T-helper 1 cell (primary cell): ENCODE data around the gene MYADM.
"Not testable (repeated sequence)": the region's sequence is repeated elsewhere in the genome, so short reads cannot be mapped to it uniquely, and the experiment has no call there.

Experiments used
- DNase-seq, 5 donors: peaks; one replicate each; pipeline ENCODE4 v3.0.0-alpha.2; 2012 to 2020

MYADM gene

DNA sequence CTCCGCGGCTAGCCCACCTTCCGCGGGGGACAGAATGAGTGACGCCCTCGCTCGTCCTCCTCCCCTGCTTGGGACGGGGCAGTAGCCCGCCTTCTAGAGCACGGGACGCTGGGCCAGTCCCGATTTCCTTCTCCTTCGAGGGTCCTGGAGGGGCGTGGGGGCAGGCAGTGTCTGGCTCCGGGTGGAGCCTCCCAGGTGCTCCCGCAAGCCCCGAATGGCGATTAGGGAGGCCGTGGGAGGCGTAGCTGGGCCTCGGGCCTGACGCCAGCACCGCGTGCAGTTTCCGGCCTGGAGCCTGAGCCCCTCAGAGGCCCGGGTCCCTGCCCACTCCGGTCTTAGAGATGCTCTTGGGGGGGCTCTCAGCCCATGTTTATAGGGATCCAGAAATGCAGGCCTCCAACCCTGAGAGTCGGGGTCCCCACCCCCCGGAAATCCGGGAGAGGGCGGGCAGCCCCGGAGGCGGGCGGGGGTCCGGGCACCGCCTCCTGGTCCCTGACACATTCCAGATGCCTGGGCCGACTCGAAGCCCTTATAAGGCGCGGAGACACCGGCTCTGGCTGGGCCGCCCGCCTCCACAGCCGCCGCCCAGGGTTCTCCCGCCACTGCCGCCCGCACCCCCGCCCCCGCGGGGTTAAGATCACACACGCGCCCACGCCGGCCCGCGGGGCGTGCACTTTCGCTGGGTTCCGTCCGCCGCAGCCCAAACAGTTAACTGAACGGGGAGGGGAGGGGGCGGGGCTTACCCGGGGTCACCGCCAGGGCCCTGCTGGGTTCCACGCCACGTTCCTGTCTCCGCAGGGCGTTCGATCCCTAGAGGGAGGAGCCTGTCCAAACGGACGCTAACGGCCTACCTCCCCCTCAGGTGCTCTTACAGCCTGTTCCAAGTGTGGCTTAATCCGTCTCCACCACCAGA, 1.5 kb downstream of the MYADM start:
- DNase-seq: peak; percentile 85 to 93 (median 87)

DNA sequence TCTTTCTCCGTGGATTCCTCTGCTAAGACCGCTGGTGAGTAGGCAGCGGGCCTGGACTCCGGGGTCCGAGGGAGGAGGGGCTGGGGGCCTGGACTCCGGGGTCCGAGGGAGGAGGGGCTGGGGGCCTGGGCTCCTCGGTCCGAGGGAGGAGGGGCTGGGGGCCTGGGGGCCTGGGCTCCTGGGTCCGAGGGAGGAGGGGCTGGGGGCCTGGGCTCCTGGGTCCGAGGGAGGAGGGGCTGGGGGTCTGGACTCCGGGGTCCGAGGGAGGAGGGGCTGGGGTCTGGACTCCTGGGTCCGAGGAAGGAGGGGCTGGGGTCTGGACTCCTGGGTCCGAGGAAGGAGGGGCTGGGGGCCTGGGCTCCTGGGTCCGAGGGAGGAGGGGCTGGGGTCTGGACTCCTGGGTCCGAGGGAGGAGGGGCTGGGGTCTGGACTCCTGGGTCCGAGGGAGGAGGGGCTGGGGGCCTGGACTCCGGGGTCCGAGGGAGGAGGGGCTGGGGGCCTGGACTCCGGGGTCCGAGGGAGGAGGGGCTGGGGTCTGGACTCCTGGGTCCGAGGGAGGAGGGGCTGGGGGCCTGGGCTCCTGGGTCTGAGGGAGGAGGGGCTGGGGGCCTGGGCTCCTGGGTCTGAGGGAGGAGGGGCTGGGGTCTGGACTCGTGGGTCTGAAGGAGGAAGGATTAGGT, 2.3 kb downstream of the MYADM start:
- DNase-seq: not testable (repeated sequence)

DNA sequence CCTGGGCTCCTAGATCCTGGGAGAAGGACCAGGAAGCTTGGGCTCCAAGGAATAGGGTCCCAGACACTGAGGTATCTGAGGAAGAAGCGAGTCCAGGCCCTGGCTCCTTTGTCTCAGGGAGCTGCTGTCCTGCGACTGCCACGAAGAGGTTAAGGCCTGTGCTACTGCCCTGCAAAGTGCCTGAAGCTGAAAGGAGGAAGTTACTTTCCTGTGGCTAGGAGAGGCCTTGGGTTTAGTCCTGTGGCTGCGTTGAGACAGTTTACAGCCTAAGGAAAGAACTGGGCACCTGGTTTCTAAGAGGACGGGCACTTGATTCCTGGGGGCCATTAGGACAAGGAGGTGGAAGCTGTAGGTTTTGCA, 2.8 kb downstream of the MYADM start:
- DNase-seq: no peak

DNA sequence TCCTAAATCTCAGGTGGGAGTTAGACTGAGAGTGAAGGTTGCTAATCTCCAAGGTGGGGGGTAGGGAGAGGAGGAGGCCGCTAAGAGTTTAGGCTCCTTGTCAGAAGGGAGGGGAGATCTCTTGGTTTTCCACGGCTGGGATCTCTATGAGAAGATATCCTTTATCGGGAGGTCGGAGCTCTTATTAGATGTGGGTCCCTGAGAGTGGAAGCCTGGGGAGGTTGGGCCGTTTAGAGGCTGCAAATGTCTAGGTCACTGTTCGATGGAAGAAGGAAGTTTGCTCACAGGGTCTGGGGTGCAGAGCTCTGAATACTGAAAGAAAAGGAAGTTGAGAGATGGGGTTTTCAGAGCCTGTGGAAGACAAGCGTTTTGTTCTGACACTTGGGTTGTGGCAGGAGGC, 3.8 kb downstream of the MYADM start:
- DNase-seq: no peak

DNA sequence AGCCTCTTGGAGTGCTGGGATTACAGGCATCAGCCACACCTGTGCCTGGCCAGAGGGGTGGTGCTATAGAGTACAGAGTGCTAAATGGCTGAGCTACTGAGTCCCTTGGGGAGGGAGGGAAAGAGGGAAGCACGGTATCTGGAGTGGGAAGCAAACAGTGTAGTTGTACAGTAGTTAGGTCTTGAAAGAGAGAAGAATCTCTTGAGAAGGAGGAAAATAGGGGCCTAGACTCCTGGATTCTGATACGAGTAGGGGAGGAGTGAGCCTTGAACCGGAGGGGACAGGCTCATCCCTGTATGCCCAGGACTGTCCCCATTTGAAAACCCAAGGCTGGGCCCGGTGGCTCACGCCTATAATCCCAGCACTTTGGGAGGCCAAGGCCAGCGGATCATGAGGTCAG, 5.1 kb downstream of the MYADM start:
- no peak for DNase-seq

DNA sequence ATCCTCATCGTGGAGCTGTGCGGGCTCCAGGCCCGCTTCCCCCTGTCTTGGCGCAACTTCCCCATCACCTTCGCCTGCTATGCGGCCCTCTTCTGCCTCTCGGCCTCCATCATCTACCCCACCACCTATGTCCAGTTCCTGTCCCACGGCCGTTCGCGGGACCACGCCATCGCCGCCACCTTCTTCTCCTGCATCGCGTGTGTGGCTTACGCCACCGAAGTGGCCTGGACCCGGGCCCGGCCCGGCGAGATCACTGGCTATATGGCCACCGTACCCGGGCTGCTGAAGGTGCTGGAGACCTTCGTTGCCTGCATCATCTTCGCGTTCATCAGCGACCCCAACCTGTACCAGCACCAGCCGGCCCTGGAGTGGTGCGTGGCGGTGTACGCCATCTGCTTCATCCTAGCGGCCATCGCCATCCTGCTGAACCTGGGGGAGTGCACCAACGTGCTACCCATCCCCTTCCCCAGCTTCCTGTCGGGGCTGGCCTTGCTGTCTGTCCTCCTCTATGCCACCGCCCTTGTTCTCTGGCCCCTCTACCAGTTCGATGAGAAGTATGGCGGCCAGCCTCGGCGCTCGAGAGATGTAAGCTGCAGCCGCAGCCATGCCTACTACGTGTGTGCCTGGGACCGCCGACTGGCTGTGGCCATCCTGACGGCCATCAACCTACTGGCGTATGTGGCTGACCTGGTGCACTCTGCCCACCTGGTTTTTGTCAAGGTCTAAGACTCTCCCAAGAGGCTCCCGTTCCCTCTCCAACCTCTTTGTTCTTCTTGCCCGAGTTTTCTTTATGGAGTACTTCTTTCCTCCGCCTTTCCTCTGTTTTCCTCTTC, 6.3 kb downstream of the MYADM start:
- no peak for DNase-seq

DNA sequence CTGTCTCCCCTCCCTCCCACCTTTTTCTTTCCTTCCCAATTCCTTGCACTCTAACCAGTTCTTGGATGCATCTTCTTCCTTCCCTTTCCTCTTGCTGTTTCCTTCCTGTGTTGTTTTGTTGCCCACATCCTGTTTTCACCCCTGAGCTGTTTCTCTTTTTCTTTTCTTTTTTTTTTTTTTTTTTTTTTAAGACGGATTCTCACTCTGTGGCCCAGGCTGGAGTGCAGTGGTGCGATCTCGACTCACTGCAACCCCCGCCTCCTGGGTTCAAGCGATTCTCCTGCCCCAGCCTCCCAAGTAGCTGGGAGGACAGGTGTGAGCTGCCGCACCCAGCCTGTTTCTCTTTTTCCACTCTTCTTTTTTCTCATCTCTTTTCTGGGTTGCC, 6.9 kb downstream of the MYADM start:
- peak in 1 of 5 donors; percentile 52 for DNase-seq

DNA sequence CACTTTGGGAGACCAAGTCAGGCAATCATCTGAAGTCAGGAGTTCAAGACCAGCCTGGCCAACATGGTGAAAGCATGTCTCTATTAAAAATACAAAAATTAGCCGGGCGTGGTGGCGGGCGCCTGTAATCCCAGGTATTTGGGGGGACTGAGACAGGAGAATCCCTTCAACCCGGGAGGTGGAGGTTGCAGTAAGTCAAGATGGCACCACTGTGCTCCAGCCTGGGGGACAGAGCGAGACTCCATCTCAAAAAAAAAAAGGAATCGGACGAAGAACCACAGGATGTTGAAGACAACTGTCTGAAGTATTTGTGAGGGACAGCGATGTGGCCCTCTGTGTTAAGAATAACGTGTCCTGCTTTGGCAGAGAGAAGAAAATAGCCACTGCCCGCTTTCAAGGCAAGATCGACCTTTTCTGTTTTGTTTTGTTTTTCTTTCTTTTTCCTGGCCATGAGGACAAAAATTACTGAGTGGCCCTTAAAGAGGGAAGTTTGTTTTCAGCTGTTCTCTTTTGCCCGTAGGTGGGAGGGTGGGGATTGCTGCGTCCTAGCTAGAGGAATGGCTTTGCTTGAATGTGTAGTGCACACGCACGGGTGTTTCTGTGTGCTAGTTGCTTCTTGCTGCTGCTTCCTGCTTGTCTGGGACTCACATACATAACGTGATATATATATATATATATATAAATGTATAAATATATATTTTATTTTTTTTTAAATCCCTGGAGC, 8.1 kb downstream of the MYADM start:
- DNase-seq: no peak

DNA sequence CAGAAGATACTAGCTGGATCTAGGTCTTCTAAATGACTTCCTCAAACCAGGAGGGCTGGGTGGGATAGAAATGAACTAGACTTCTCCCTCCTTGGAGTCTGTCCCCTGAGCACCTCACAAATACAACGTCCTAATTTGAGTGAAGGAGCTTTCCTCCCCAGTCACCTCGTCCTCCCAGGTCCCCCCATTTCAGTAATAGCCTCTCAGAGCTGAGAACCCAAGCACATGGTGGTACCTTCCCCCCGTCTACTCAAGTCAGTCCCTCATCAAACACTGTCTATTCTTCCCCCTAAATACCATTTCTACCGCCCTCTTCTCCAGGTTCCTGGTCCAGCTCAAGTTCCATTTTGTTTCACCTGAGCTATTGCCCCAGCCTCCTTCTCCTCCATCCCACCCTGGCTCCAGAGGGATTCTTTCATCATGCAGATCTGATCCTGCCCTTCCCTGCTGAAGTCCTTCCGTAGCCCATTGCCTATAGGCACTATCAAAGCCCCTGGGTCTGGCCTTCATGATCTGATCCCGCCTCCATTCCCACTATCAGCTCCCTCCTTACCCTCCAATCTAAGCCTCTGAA, 9.1 kb downstream of the MYADM start:
- DNase-seq: no peak

DNA sequence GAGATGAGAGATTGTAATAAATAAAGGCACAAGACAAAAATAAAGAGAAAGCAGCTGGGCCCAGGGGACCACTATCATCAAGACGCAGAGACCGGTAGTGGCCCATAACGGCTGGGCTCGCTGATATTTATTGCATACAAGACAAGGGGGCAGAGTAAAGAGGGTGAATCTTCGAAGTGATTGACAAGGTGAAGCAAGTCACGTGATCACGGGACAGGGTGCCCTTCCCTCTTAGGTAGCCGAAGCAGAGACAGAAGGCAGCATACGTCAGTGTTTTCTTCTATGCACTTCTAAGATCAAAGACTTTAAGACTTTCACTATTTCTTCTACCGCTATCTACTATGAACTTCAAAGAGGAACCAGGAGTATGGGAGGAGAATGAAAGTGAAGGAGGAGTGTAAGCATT, 9.7 kb downstream of the MYADM start:
- DNase-seq: peak in 4 of 5 donors; percentile 48 to 51 (median 49)

DNA sequence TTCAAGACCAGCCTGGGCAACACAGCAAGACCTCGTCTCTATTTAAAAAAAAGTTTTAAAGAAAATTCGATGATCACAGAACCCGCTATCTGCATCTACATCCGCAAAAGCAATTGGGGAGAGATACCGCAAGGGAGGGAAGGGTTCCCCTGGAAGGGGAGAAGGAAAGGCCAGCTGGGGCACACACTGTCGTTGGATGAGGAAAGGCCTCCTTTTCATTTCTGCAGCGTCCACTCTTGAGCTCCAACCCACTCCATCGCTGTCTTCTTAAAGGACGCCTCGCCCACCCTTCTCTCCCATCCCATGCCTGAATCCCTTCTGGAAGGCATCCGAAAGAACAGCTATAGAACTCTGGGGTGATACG, 11.1 kb downstream of the MYADM start:
- DNase-seq: no peak

DNA sequence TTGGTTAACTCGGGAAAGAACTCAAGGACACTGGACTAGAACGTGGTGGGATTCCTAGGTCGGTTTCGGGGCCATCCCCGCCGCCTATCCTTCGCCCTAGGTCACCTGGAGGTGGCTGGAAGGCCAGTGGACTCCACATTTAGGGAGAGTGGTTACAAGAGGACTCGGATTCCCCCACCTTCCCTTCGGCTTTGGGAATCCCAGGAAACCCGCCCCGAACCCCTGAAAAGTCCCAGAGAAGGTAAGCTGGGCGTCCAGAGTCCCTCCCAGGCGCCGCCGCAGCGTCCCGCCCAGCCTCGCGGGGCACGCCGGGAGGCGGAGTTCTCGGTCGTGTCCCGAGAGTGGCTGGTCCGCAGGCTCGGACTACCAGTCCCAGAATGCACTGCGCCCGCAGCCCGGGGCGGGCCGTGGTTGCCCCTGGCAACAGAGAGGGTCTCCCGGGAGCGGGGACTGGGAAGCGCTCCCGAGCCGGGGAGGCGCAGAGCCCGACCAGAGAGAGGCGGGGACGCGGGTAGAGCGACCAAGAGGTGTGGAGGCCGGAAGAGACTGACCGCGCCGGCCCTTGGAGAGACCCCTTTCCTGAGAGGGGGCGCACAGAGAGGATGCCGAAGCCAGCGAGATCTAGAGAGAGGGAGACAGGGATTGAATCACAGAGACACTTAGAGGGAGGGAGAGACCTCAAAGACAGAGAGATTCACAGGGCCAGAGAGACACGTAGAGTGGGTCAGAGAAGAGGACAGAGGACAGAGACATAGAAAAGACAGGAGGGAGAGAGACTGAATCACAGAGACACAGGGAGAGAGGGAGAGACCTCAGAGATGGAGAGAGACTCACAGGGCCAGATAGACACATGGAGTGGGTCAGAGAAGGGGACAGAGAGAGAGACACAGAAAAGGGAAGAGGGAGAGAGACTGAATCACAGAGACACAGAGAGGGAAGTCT, 11.7 kb downstream of the MYADM start:
- peak; percentile 41 to 80 (median 65) for DNase-seq

DNA sequence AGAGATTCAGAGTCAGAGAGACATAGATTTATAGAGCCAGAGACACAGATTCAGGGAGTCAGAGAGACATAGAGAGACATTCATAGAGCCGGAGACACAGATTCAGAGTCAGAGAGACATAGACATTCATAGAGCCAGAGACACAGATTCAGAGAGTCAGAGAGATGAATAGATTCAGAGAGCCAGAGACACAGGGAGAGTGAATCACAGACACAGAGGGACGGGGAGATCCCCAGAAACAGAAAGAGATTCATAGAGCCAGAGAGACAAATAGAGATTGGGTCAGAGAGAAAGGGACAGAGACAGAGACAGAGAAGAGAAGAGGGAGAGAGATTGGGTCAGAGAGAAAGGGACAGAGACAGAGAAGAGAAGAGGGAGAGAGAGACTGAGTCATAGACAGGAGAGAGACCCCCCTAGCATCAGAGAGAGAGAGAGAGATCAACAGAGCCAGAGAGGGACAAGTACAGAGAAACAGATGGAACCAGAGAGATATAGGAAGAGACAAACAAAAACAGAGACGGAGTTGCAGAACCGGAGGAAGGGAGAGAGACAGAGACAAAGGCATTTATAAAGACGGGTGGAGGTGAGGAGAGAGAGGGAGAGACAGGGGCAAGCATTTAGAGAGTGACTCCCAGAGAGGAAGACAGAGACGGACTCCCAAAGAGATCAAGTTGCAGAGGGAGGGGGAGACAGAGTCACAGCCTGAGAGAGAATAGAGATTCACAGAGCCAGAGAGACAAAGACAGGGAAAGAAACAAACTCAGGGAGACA, 13.2 kb downstream of the MYADM start:
- DNase-seq: no peak

DNA sequence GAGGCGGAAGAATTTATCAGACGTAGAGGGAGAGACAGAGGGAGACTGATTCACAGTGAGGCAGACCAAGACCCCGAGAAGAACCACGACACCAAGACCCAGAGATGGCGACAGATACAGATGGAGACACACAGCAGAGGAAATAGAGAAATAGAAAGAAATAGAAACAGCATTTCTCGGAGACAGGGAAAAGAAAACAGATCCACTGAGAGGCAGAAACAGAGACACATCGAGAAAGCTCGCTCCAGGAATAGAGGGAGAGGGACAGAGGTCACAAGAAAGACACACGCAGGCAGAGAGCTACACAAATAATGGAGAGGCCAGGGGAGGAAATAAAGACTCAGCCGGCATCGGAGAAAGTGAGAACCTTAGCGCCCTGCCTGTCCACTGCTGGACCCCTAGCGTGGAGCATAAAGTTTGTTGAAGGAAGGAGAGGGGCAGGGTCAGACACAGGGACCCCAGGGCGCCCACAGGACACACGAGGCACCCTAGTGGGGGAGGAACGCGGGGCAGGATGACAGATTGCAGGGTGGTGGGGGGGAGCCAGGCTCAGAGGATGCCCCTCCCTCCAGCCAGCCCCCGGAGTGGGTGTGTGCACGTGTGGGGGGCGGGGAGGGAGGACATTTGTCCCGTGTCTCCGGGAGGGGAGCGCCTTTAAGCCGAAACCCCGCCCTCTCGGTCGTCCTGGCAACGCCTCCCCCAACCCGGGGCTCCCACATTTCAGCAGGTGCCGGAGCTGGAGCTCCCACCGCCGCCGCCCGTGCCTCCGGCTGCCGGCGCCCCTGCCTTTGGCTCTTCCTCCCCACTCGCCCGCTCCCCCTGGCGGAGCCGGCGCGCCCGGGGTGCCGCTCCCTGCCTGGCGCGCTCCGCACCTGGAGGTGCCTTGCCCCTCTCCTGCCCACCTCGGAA, 14.1 kb downstream of the MYADM start, which contains the start of gene PRKCG:
PRKCG (plus strand) TSS at position 716 of the 909 bp plus-strand sequence. CDS start 298 bp downstream, outside the sequence.
- peak; percentile 47 to 71 (median 56) for DNase-seq

DNA sequence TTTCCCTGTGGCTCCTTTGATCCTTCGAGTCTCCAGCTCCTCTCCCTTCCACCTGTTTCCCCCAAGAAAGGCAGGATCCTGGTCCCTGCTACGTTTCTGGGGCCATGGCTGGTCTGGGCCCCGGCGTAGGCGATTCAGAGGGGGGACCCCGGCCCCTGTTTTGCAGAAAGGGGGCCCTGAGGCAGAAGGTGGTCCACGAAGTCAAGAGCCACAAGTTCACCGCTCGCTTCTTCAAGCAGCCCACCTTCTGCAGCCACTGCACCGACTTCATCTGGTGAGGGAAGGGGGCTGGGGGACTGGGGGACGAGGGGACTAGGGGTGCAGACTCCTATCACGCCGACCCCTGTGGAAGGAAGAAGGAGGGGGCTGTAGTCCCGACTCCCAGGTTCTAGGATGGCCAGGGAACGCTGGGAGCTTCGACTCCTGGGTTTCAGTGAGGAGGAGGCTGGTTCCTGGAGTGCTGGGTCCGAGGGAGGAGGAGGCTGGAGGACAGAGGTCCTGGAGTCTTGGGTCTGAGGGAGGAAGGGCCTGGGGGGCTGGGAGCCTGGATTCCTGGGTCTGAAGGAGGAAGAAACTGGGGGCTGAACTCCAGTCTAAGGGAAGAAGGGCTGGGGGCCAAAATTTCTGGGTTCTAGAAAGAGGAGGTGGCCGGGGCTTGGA, 14.8 kb downstream of the MYADM start:
- no peak for DNase-seq

DNA sequence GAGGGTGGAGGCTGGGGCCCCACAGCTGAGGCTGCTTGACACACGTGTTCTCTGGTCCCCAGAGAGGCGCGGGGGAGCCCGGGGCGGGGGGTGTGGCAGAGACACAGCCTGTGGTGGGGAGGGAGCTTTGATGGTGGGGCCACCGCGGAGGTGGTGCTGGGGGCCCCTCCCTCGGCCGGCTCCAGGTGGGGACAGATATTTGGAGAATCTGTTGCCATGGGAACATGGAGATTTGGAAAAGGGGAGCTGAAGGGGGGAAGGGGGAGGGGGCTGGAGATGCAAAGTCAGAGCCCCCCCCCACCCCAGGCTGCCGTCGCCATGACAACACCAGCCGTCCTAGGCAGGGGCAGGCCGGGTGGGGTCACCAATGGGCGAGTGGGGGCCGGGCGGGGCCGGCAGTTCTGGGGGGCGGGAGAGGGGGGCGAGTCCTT, 15.6 kb downstream of the MYADM start:
- DNase-seq: peak in 2 of 5 donors; percentile 42 to 44

DNA sequence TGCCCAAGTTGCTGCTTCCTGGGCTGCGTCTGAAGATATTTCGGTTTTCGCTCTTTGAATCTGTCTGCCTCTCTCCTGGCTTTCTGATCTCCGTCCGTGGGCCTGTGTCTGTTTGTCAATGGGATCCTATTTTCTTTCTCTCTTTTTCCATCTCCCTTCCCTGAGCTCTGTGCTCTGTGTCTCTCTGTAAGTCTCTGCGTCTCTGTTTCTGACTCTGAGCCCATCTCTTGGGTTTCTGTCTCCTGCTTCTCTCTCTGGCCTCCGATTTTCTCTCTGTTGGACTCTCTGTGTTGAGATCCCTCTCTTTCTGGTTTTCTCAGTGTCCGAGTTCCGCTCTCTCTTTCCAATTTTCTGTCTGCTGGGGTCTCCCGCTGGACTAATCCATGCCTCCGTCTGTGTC, 16.1 kb downstream of the MYADM start:
- DNase-seq: no peak

DNA sequence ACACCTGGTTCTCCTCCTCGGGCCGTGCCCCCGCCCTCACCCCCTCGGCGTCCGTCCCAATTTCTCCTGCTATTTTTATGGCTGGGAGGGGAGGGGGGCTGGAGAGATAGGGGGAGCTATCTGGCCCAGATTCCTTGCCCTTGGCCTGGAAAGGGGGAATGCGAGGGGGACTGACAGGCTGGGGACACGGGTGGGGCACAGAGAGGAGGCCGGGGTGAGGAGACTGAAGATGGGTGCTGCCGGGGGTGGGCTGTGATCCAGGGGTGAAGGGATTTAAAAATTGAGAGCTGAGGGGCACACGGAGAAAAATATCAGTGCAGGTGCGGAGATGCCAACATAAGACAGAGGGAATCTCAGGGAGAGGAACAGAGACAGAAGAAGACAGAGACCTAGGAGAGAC, 16.6 kb downstream of the MYADM start:
- no peak for DNase-seq
